Endothelial cell (in vitro differentiated cells): ENCODE data around the gene SLC38A11. TPM values are rescaled to one million over a fixed set of nuclear protein-coding genes. Genes with fewer than 3 reads are reported as not detected.

ENCODE experiments used
- DNase-seq: peaks from one replicate; pipeline ENCODE4 v3.0.0; 2021; ENCODE audit warnings: low spot score
- H3K27ac Mint-ChIP-seq: one replicate; pipeline ENCODE4 v1.8.0; 2021; ENCODE audit warnings: mixed read lengths, inconsistent platforms; ENCODE audit not compliant: unreplicated experiment
- H3K27me3 Mint-ChIP-seq: one replicate; pipeline ENCODE4 v1.8.0; 2021; ENCODE audit warnings: mild to moderate bottlenecking, moderate library complexity, mixed read lengths, inconsistent platforms; ENCODE audit not compliant: unreplicated experiment
- H3K36me3 Mint-ChIP-seq: one replicate; pipeline ENCODE4 v1.8.0; 2021; ENCODE audit warnings: mild to moderate bottlenecking, low read depth, mixed read lengths, inconsistent platforms; ENCODE audit not compliant: unreplicated experiment
- H3K4me1 Mint-ChIP-seq: one replicate; pipeline ENCODE4 v1.8.0; 2021; ENCODE audit warnings: mild to moderate bottlenecking, mixed read lengths, inconsistent platforms; ENCODE audit not compliant: unreplicated experiment
- H3K4me3 Mint-ChIP-seq: one replicate; pipeline ENCODE4 v1.8.0; 2021; ENCODE audit warnings: mild to moderate bottlenecking, mixed read lengths, inconsistent platforms; ENCODE audit not compliant: unreplicated experiment
- H3K9me3 Mint-ChIP-seq: one replicate; pipeline ENCODE4 v1.8.0; 2021; ENCODE audit warnings: mixed read lengths, inconsistent platforms; ENCODE audit not compliant: unreplicated experiment
- total RNA-seq: library from RNA; stranded (reverse); fragmentation: NEBNext Ultra II Directional; extraction: Animal tissue kit (Norgen Biotek cat#: 25700); gene quantifications from one replicate; pipeline ENCODE4 v1.2.1, GENCODE V29; 2021; ENCODE audit not compliant: unreplicated experiment
- TF ChIP-seq, protein P1 (sequence below): fragments of 200-600 bp; sonication (generic); IDR thresholded peaks from one replicate; pipeline ENCODE4 v1.5.0; 2021; ENCODE audit warnings: antibody characterized with exemption; ENCODE audit not compliant: unreplicated experiment

SLC38A11 gene
- total RNA-seq, 1 donor from 2014 or later, result not detected

GRCh38 chr2:164967361-164967760 is 12.0 kb upstream of the SLC38A11 start:
- Mint-ChIP-seq H3K27me3 (no peaks in the 10 kb centered on the region), H3K4me1 (no peaks in the 10 kb centered on the region), H3K27ac (no peak overlapping the region), H3K9me3 (no peaks in the 10 kb centered on the region), H3K4me3 (no peak overlapping the region), H3K36me3 (no peaks in the 10 kb centered on the region)
- TF ChIP-seq, protein P1, sequence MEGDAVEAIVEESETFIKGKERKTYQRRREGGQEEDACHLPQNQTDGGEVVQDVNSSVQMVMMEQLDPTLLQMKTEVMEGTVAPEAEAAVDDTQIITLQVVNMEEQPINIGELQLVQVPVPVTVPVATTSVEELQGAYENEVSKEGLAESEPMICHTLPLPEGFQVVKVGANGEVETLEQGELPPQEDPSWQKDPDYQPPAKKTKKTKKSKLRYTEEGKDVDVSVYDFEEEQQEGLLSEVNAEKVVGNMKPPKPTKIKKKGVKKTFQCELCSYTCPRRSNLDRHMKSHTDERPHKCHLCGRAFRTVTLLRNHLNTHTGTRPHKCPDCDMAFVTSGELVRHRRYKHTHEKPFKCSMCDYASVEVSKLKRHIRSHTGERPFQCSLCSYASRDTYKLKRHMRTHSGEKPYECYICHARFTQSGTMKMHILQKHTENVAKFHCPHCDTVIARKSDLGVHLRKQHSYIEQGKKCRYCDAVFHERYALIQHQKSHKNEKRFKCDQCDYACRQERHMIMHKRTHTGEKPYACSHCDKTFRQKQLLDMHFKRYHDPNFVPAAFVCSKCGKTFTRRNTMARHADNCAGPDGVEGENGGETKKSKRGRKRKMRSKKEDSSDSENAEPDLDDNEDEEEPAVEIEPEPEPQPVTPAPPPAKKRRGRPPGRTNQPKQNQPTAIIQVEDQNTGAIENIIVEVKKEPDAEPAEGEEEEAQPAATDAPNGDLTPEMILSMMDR, result no peak
- DNase-seq, result no peak

DNA sequence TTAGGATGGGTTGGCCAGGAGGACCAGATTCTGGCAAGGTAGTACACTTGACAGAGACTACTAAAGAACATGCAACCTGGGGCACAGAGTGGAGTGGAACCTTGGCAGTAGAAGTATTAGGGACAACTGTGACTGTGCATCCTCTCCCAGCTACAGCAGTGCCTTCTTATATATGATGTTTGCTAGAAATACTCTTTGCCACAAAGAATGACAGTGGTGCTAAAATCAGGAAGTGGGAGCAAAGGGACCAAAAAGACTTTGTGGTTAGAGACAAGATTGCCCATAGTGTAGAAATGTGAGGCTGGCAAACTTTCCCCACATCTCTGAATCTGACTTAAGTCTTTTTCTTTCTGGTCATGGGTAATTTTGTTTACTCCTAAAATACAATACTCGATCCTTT is 9.4 kb upstream of the SLC38A11 start:
- Mint-ChIP-seq H3K27me3 (no peaks in the 10 kb centered on the region), H3K27ac (no peak overlapping the region), H3K36me3 (no peaks in the 10 kb centered on the region), H3K4me3 (no peak overlapping the region), H3K4me1 (no peaks in the 10 kb centered on the region), H3K9me3 (no peaks in the 10 kb centered on the region)
- DNase-seq, result no peak
- TF ChIP-seq, protein P1, result no peak

GRCh38 chr2:164960159-164960558 is 4.8 kb upstream of the SLC38A11 start:
- Mint-ChIP-seq H3K4me1 (no peaks in the 10 kb centered on the region), H3K4me3 (no peak overlapping the region), H3K27ac (no peak overlapping the region), H3K27me3 (no peaks in the 10 kb centered on the region), H3K36me3 (no peaks in the 10 kb centered on the region), H3K9me3 (no peaks in the 10 kb centered on the region)
- TF ChIP-seq, protein P1, result no peak
- no peak for DNase-seq

- TF ChIP-seq, protein P1, result no peak
Measured at GRCh38 chr2:164954186-164954585, 1.1 kb downstream of the SLC38A11 start.

GRCh38 chr2:164953279-164953678 is 2.0 kb downstream of the SLC38A11 start:
- no peak overlapping the region for H3K4me3 Mint-ChIP-seq
- H3K9me3 Mint-ChIP-seq, result peaks cover 4% of the 10 kb centered on the region
- H3K27me3 Mint-ChIP-seq, result no peaks in the 10 kb centered on the region
- no peaks in the 10 kb centered on the region for H3K36me3 Mint-ChIP-seq
- no peak overlapping the region for H3K27ac Mint-ChIP-seq
- TF ChIP-seq, protein P1, result no peak
- DNase-seq, result no peak
- peaks cover 10% of the 10 kb centered on the region for H3K4me1 Mint-ChIP-seq

More at GRCh38 chr2:164954186-164954585, 1.1 kb downstream of the SLC38A11 start:
- Mint-ChIP-seq H3K9me3 (peaks cover 4% of the 10 kb centered on the region), H3K36me3 (no peaks in the 10 kb centered on the region), H3K27ac (no peak overlapping the region), H3K4me1 (peaks cover 6% of the 10 kb centered on the region), H3K27me3 (no peaks in the 10 kb centered on the region), H3K4me3 (no peak overlapping the region)
- DNase-seq, result no peak
